Esophagus muscularis mucosa (tissue), 4 donors: ENCODE results near the gene SLC29A2. TPM values are rescaled to one million over a fixed set of nuclear protein-coding genes. Genes with fewer than 3 reads are reported as not detected.

ENCODE experiments used
- DNase-seq: peaks from one replicate; pipeline ENCODE4 v3.0.0-alpha.2; 2017; ENCODE audit errors: extremely low spot score
- H3K27ac ChIP-seq, 4 donors: fragments of 200-600 bp; sonication (generic); replicated peaks in 1 of 4; 1 replicate in 3 of 4; 2 replicates in 1 of 4; pipeline ENCODE4 v1.5.1; 2016 to 2019; ENCODE audit warnings: mild to moderate bottlenecking in 1 of 4
- H3K27me3 ChIP-seq, 4 donors: fragments of 200-600 bp; sonication (generic); one replicate each; pipeline versions ENCODE4 v1.5.1 to v1.6.0; 2016 to 2019
- H3K36me3 ChIP-seq, 4 donors: fragments of 200-600 bp; sonication (generic); one replicate each; pipeline ENCODE4 v1.5.1; 2016 to 2019
- H3K4me1 ChIP-seq, 4 donors: fragments of 200-600 bp; sonication (generic); one replicate each; pipeline ENCODE4 v1.5.1; 2016 to 2019
- H3K4me3 ChIP-seq, 4 donors: fragments of 200-600 bp; sonication (generic); 1 replicate in 2 of 4; 2 replicates in 2 of 4; pipeline ENCODE4 v1.5.1; 2016 to 2019; ENCODE audit warnings: mild to moderate bottlenecking in 4 of 4, moderate library complexity in 1 of 4
- H3K9me3 ChIP-seq, 4 donors: fragments of 200-600 bp; sonication (generic); 1 replicate in 3 of 4; 2 replicates in 1 of 4; pipeline ENCODE4 v1.5.1; 2016 to 2019
- EP300 ChIP-seq: sonication (generic); formaldehyde crosslinking; IDR thresholded peaks from one replicate; pipeline ENCODE4 v1.6.1; 2017; ENCODE audit warnings: antibody characterized with exemption
- POLR2A ChIP-seq: fragments of 450-650 bp; IDR thresholded peaks from one replicate; pipeline ENCODE4 v1.6.1; 2017; ENCODE audit warnings: antibody characterized with exemption, moderate library complexity, mild to moderate bottlenecking, low read depth
- POLR2AphosphoS5 ChIP-seq, 2 donors: sonication (generic); formaldehyde crosslinking; IDR thresholded peaks; one replicate each; pipeline ENCODE4 v1.6.1; 2017; ENCODE audit warnings: antibody characterized with exemption in 2 of 2
- WGBS: methylation state at CpG from one replicate; pipeline ENCODE4 v1.1.5; 2018; 5-methylcytosine and 5-hydroxymethylcytosine counted together
- intact Hi-C: fragments of 100-400 bp; cut with DNase I; formaldehyde crosslinking; loops from one replicate; pipeline ENCODE4 v1.15.1; 2023
- total RNA-seq, 4 donors: library from RNA; depleted of rRNA; stranded (reverse); fragments of >200 nt; gene quantifications; one replicate each; pipeline versions ENCODE4 v1.1.0 to v1.2.1, GENCODE V29; 2016
- TF ChIP-seq, protein P1 (sequence below), 3 experiments: fragments of 200-600 bp in 2 of 3; fragments of 450-650 bp in 1 of 3; sonication (generic) in 2 of 3; IDR thresholded peaks; one replicate each; pipeline ENCODE4 v1.5.1; 2017 to 2019; ENCODE audit warnings: antibody characterized with exemption in 3 of 3, mild to moderate bottlenecking in 2 of 3, moderate library complexity in 1 of 3

Gene SLC29A2
- total RNA-seq, 4 donors from 2014 or later: 0.50 to 3.6 (median 1.7) TPM

DNA sequence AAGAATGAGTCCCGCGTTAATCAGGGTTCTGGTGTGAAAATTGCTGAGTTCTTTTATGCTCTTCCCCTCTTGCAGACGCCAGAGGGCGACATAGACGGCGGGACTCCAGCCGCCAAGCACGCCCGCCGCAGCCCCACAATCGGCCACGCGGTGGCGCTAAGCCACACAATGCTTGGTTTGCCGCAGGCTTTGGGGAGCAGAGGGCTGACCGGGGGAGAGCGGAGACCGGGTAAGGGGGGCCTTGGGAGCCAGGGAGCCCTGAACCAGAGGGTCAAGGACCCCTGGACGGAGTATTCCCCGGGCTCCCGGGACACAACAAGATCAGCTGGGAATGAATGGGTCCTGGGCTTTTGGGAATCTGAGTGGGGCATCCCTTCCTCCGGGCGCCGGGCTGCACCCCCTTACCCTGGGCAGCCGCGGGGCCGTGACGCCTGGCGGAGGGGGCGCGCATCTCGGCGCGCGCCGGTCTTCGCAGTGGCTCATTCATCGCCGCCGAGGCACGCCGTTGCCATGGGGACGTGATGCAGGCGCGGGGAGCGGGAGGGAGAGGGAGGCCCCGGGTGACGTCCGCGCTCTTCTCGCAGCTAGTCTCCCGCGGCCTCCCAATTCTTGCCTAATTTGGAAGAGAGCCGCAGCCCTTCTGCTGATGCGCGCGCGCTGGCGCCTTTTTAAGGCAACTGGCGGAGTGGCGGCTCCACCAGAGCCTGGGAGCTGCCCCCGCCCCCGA is 37.1 kb upstream of the SLC29A2 start:
- TF ChIP-seq, protein P1, sequence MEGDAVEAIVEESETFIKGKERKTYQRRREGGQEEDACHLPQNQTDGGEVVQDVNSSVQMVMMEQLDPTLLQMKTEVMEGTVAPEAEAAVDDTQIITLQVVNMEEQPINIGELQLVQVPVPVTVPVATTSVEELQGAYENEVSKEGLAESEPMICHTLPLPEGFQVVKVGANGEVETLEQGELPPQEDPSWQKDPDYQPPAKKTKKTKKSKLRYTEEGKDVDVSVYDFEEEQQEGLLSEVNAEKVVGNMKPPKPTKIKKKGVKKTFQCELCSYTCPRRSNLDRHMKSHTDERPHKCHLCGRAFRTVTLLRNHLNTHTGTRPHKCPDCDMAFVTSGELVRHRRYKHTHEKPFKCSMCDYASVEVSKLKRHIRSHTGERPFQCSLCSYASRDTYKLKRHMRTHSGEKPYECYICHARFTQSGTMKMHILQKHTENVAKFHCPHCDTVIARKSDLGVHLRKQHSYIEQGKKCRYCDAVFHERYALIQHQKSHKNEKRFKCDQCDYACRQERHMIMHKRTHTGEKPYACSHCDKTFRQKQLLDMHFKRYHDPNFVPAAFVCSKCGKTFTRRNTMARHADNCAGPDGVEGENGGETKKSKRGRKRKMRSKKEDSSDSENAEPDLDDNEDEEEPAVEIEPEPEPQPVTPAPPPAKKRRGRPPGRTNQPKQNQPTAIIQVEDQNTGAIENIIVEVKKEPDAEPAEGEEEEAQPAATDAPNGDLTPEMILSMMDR (IDR thresholded peaks at IDR 0.05): peak in 2 of 3 experiments; percentile 100
- TF ChIP-seq POLR2AphosphoS5 (IDR thresholded peaks at IDR 0.05) (peak; percentile 85 to 90), EP300 (peak; percentile 36), POLR2A (no peak)
- H3K27ac ChIP-seq: peak overlapping the region; percentile 83 to 87 (median 85)
- no peaks in the 10 kb centered on the region for H3K9me3 ChIP-seq
- H3K27me3 ChIP-seq: peaks cover 0 to 9% (median 0%) of the 10 kb centered on the region in 4 donors
- DNase-seq: peak; percentile 96
- peaks cover 6 to 56% (median 51%) of the 10 kb centered on the region in 4 donors for H3K4me1 ChIP-seq
- intact Hi-C loops: loop anchor here (1.0 kb wide), 1 partner anchor 22 kb away; no protein-coding TSS in a partner anchor
- peak overlapping the region; percentile 55 to 70 (median 60) for H3K4me3 ChIP-seq
- under 1% methylated on average over 41 of the region's 63 CpGs for WGBS
- H3K36me3 ChIP-seq: peaks cover 0 to 4% (median 0%) of the 10 kb centered on the region in 4 donors

DNA sequence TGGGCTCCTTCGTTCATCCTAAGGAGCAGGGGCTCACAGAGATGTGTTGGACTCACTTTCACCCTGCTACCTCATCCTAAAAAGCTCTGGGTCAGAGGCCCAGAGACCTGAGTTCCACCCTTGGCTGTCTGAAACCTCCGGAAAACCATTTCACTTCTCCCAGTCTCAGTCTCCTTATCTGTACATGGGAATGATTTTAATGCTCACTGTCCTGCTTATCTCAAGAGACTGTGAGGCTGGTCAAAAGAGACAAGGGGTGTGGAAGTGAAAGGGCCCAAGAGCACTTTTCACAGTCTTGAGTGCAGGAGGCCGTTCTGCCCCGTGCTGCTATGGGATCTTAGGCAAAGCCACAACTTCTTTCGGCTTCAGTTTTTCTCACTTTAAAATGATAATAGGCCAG is 36.1 kb upstream of the SLC29A2 start:
- 79% methylated on average over 4 of the region's 5 CpGs for whole genome bisulfite sequencing
- no peak overlapping the region for H3K27ac ChIP-seq
- intact Hi-C loops: loop anchor here (1.0 kb wide), 1 partner anchor 23 kb away; no protein-coding TSS in a partner anchor
- no peaks in the 10 kb centered on the region for H3K36me3 ChIP-seq
- H3K4me3 ChIP-seq: no peak overlapping the region
- H3K9me3 ChIP-seq: no peaks in the 10 kb centered on the region
- DNase-seq: no peak
- TF ChIP-seq POLR2AphosphoS5 (IDR thresholded peaks at IDR 0.05): no peak
- TF ChIP-seq, protein P1 (IDR thresholded peaks at IDR 0.05): no peak
- TF ChIP-seq POLR2A: no peak
- no peak for TF ChIP-seq EP300
- peaks cover 0 to 6% (median 0%) of the 10 kb centered on the region in 4 donors for H3K27me3 ChIP-seq
- peaks cover 6 to 46% (median 41%) of the 10 kb centered on the region in 4 donors for H3K4me1 ChIP-seq

DNA sequence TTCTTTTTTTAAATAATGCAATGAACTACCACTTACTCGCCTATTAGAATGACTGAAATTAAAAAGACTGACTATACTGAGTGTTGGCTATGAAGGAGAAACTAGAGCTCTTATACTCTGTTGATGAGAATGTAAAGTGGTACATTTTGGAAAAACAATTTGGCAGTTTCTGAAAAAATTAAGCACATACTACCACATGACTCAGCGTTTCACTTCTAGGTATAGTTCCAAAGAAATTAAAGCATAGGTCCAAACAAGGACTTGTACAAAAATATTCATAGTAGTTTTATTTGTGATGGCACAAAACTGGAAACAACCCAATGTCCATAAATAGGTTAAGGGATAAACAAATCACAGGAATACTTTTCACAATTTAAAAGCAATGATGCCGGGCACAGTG is 22.4 kb upstream of the SLC29A2 start:
- no peak for DNase-seq
- intact Hi-C loops: no loop called here
- no peaks in the 10 kb centered on the region for H3K9me3 ChIP-seq
- TF ChIP-seq, protein P1 (IDR thresholded peaks at IDR 0.05): no peak
- no peak for TF ChIP-seq POLR2AphosphoS5 (IDR thresholded peaks at IDR 0.05)
- no peak for TF ChIP-seq EP300
- no peak for TF ChIP-seq POLR2A
- peaks cover 0 to 14% (median 0%) of the 10 kb centered on the region in 4 donors for H3K27me3 ChIP-seq
- H3K4me1 ChIP-seq: peaks cover 0 to 6% (median 2%) of the 10 kb centered on the region in 4 donors
- no peak overlapping the region for H3K4me3 ChIP-seq
- WGBS: 63% methylated on average over 3 of the region's 3 CpGs
- no peaks in the 10 kb centered on the region for H3K36me3 ChIP-seq
- no peak overlapping the region for H3K27ac ChIP-seq

DNA sequence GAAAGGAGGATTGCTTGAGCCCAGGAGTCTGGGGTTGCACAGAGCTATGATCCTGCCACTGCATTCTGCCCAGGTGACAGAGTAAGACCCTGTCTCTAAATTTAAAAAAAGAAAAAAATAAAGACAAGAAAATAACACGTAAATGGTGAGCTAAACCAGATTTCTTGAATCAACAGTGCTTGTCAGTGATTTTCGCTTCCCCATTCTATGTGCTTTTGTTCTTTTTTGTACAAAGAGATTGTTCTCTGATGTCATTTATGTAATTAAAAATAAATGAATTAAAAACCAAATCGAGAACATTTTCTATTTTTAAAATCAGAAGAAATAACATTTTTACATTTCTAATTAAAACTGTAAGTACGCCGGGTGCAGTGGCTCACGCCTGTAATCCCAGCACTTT is 19.8 kb upstream of the SLC29A2 start:
- DNase-seq: no peak
- Histone ChIP-seq H3K36me3 (no peaks in the 10 kb centered on the region), H3K4me1 (peaks cover 2 to 9% (median 5%) of the 10 kb centered on the region in 4 donors), H3K27me3 (peaks cover 0 to 14% (median 0%) of the 10 kb centered on the region in 4 donors), H3K9me3 (no peaks in the 10 kb centered on the region), H3K27ac (no peak overlapping the region), H3K4me3 (no peak overlapping the region)
- intact Hi-C loops: no loop called here
- 79% methylated on average over 6 of the region's 6 CpGs for WGBS
- TF ChIP-seq, protein P1 (IDR thresholded peaks at IDR 0.05): no peak
- TF ChIP-seq POLR2AphosphoS5 (IDR thresholded peaks at IDR 0.05) (no peak), EP300 (no peak), POLR2A (no peak)
